Dermis blood vessel endothelial cell (primary cell): Measurements from ENCODE around the gene ACOT12. TPM values are rescaled to one million over a fixed set of nuclear protein-coding genes. Genes with fewer than 3 reads are reported as not detected.
"Not testable (repeated sequence)": the region's sequence is repeated elsewhere in the genome, so short reads cannot be mapped to it uniquely, and the experiment has no call there.

Experiments
- DNase-seq: peaks from one replicate; pipeline ENCODE4 v3.0.0; 2010
- total RNA-seq: library from RNA; depleted of rRNA; stranded (reverse); fragments of >200 nt; gene quantifications from 2 replicates; pipeline ENCODE4 v1.2.3, GENCODE V29; 2014

The ACOT12 gene
- total RNA-seq, 1 donor from 2014 or later = not detected

DNA sequence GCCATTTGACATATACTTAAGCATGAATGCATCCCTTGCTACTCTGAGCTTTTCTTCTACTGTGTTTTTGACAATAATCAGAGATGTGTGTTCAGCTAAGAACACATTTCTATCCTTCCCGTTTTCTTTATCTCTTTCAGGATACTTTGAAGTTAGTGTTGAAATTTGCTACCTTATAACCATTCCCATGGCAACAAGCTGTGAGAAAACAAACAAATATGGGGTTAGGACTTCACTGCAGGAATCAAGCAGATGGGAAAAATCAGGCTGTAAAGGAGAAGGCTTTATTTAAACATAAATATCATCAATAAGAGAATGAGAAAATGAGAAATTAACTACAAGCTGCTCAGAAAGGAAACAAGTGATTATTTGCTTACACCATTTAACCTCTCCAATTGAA, 57.4 kb downstream of the ACOT12 start:
- no peak for DNase-seq

DNA sequence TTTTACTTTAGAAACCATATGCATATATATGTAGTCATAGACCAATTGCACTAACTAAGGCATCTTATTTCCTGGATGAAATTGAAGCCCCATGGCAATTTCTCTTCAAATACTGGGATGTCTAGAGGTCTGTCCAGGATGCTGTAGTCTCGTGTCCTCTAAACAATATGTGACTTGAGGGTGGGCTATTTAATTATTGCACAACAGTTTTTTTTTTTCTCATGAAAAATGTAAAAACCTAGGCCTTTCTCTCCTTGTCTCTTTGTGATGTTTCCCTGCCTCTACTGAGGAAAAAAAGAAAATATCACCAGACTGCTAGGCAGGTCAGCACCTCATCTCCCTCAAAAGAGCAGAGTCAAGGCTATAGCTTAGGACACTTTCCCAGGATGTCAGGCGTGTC, 58.0 kb downstream of the ACOT12 start:
- DNase-seq = no peak

DNA sequence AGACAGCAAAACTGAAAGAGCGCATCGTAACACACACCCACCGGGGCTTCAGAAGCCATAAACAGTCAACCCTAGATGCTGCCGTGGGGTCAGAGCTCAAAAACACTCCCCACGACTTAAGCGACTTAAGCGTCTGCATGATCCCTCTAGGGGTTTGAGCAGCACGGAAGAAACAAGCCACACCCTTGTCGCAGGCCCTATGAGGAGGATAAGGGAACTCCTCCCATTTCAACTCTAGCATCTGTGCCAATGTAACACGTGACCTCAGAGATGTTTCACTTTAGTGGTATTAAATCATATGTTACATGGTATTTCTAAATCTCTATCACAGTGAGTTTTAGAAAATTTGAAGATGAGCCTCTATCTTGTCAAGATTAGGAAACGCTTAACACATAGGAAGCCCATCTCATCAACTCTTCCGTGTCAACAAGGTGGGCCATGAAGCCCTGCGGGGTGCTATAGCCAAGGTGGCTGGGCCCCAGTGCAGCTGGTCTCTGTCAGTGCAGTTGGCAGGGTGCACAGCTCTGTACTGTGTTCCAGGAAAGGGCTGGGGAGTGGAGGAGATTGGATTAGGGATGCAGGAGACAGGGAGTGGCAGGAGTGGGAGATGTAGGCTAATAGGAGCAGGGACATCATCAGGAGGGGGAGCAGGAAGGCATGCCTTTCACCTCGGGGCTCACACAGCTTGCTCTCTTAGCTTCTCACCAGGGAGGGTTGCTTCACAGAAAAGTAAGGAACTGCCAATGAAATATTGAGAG, 59.5 kb downstream of the ACOT12 start:
- no peak for DNase-seq

DNA sequence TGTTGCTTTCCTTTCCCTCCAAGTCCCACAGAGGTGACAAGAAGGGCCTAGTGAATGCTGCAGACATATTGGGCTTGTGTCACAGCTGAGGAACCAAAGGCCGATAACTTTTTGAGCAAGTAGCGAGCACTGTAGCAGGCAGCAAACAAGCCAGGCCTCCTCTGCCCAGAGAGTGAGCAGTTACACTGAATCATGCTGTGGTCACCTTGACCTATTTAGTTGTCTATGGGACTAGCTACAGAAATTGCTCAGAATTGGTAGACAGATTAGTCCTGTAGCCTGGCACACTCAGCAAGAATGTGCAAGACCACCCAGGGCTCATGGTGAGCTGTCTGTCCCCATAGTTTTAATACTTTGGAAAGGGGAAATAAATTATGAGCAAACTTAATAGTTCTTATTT, 67.4 kb downstream of the ACOT12 start:
- DNase-seq = no peak

DNA sequence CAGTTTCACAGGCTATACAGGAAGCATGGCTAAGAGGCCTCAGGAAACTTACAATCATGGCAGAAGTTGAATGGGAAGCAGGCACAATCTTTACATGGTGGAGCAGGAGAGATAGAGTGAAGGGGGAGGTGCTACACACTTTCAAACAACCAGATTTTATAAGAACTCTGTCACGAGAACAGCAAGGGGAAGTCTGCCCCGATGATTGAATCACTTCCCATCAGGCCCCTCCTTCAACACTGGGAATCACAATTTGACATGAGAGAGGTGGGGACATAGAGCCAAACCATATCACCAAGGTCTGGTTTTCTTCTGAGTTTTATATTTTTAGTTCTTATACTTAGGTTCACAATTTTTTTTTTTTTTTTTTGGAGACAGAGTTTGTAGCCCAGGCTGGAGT, 76.4 kb downstream of the ACOT12 start:
- DNase-seq = no peak

DNA sequence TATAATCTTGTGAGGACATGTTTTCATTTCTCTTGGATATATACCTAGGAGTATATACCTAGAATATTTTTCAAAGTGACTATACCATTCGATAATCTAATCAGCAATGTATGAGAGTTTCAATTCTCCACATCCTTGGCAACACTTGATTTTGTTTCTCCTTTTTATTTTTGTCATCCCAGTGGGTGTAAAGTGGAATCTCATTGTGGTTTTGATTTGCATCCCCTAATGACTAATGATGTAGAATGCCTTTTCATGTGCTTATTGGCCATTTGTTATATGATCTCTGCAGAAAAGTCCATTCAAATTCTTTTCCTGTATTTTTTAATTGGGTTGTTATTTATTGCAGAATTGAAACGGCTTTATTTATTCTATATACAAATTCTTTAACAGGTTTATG, 77.4 kb downstream of the ACOT12 start:
- DNase-seq = no peak

DNA sequence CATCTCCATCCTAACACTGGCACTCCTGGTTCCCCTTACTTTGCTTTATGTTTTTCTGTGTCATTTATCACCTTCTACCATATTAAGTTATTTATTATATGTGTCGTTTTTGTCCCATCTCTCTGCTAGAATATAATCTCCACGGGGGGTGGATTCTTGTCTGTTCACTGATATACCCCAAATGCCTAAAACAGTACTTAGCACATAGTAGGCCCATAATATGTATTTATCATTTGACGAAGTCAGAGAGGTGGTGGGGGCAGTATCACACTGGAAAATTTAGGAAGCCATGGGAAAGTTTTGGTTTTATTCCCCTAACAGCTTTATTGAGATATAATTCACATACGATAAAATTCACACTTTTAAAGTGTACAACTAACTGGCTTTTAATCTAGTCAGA, 78.1 kb downstream of the ACOT12 start:
- no peak for DNase-seq

DNA sequence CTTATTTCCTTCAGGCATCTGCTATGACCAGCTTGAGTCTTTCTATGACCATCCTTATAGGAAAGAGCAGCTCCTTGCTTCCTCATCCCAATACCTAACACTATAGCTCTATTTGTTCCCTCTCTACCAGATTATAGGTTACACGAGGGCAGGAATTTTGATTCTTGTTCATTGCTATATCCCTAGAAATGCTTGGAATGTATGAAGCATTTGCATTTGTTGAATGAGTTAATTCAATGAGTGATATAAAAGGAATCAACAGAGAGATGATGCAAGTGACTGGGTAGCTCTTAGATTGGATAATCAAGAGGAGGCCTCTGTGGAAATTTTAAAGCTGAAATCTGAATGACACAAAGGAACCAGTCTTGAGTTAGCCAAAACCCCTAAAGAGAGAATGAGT, 78.6 kb downstream of the ACOT12 start:
- DNase-seq = no peak

DNA sequence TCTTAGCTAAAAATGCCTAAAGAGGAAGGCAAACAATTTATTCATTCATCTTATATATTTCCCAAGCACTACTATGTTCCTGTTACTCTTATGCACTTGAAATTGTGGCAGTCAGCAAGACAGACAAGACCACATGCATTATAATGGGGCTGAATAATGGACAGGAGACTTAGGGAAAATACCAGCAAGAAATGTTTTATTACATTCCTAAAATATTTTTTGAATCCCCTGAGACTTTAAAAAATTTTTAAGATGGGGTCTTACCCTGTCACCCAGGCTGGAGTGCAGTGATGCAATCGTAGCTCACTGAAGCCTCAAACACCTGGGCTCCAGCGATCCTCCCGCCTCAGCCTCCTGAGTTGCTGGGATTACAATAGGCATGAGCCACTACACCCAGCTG, 79.4 kb downstream of the ACOT12 start:
- DNase-seq = no peak

DNA sequence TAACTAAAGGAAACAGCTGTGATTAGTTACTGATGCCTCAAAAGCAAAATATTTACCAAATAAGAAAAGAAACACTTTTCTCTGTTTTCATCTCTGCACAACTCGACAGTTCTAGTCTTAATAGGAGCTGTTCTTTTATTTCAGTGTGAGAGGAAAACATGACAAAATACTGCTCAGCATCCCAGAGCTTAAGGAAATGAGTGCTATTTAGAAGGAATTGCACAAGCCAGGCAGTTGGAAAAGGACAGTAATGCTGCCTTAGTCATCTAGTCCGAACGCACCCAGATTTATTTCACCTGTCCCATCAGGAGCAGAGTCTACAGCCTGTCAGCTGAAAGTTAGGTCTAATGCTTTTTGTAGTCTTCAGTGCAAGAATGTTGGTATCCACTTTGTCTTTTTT, 80.2 kb downstream of the ACOT12 start:
- no peak for DNase-seq

DNA sequence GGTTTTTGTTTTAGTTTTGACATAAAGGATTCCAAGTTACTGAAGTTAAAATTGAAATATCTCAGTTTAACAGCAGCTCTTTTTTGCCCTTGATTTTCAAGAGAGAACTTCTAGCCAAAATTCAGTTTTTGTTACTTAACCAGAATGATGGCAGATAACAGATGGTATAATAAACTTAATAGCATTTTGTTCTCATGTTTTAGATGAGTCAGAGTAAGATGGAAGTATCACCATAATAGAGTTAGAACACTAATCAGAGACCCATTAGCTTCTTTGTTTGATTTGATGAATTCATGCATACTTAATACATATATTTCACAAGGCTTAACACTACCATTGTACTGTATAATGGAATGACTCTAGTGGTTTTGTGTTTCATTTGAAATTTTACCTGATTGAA, 80.7 kb downstream of the ACOT12 start:
- no peak for DNase-seq

DNA sequence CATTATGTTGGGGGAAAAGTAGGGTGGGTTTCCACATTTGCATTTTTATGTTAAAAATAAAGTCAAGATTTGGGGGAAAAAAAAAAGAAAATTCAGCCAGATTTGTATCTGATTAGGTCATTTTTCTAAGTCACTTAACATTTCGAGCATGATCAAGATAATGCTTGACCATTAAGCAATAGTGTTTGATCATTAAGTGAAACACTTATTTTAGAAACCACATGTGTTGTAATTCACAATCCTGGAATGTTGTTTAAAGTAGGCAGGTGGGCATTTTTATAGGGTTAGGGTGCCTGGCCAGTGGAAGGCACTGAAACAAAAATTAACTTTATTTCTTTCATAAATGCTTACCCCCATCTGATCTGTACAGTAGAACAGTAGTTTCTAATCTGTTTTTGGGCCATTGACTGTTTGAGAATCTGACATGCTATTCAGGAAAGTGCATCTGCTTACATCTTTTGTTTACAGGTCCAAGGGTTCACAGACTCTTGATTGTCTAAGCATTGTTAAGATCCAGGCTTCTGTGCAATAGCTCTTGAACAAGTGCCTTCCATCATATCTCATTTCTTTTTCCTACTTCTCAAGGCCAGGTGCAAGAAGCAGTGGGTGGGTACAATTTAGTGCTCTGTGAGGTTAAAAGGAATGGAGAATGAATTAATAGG, 83.4 kb downstream of the ACOT12 start:
- no peak for DNase-seq

DNA sequence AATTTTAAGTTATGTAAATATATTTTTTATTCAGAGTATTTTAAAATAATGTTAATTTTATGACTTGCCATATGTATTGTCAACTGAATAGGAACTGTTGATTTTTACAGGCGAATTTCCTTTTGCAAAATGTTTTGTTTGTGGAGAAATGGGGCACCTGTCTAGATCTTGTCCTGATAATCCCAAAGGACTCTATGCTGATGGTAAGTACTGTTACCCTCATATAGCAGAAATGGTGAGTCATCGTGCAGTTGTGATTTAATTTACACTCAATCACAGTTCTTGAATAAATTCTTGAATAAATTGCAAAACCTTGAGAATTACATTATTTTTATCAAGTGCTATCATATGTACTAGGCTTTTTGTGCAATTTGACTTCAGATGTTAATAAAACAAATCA, 85.1 kb downstream of the ACOT12 start:
- DNase-seq = no peak

DNA sequence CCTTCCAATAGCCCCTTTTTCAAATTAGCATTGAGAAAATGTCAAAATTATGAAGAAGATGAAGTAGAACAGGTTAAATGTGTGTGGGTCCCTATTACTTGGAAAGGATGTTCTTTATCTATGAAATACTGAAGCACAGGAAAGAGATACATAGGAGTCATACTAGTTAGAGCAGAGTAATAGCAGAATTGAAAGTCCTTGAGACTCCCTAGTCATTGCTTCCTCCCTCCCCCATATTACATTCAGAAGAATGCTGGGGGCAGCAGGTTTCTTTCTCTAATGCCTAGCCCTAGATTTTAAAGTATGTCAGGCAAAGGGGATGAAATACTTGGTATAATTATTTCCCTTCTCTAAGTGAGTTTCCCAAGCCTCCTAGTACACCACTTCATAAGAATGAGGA, 88.1 kb downstream of the ACOT12 start:
- no peak for DNase-seq

DNA sequence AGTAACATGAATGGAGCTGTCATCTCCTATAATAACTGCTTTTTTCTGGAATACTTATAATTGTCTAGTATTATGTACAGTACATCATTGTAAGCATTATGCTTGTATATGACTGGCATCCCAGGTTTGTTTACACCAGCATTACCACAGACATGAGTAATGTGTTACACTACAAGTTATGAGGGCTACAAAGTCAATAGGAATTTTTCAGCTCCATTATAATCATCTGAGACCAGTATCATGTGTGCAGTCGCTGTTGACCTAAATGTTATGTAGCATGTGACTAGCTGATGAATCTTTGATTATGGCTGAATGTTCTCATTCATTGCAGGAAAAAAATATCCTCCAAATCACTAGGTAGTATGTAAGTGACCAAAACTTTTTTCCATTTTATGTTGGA, 90.4 kb downstream of the ACOT12 start:
- no peak for DNase-seq

DNA sequence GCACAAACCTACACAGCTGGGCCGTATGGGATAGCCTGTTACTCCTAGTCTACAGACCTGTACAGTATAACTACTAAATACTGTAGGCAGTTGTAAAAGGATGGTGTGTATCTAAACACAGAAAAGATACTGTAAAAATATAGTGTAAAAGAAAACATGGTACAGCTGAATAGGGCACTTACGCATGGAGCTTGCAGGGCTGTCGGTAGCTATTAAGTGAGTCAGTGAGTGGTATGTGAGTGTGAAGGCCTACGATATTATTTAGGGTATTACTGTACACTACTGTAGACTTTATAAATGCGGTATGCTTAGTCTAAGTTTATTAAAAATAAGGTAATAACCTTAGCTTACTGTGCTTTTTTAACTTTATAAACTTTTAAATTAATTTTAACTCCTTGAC, 91.3 kb downstream of the ACOT12 start:
- DNase-seq = no peak

DNA sequence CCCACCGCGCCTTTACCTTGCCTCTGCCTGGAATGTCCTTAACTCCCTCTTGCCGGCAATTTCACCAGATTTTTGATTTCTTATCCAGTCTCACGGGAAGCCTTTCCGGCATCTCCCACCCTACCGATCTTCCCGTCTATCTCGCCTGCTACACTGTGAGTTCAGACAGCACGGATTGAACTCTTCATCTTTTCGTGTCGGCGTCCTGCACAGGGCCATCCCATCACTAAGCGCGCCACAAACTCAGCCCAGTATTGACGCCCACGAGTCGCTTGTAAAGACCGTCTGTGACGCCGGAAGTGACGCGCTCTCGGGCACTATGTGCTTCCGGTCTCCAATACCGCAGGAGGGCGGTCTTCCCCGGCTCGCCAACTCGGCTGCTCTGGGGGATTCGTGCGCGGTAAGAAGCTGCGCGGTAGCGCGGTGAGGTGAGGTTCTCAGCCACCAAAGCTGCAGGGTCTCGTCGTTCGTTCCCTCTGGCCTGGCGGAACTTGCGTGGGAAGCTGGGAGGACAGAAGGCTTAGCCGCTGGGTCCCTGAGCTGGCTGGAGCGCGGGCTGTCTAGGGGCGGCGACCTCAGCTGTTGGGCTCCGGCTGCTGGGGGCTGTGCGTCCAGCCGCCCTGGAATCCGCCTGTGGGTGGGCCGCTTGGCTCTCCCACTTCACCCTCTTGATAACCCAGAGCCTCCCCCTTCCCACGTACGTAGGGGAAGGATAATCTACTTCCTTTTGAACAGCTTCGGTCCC, 92.5 kb downstream of the ACOT12 start, which contains the start of gene ZCCHC9:
Gene ZCCHC9 (plus strand): TSS at position 317 of the 745 bp plus-strand sequence. CDS start 3,171 bp downstream, outside the sequence.
- peak; percentile 98 for DNase-seq

DNA sequence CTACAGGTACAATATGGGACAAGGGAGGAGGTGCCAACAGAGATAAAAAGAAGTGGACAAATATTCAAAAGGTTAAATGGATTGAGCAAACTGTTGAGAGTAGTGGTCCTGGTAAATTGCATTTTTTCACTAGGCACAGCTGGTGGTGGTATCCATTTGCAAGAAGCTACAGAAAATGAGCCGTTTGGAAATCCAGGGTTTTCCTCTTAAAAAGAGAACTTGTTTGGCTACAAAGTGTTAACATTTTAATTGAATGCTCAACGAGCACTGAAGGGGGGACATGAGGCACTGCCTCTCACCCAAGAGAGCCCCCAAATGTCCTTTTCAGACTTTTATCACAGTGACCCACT, 93.0 kb downstream of the ACOT12 start:
- DNase-seq = no peak

DNA sequence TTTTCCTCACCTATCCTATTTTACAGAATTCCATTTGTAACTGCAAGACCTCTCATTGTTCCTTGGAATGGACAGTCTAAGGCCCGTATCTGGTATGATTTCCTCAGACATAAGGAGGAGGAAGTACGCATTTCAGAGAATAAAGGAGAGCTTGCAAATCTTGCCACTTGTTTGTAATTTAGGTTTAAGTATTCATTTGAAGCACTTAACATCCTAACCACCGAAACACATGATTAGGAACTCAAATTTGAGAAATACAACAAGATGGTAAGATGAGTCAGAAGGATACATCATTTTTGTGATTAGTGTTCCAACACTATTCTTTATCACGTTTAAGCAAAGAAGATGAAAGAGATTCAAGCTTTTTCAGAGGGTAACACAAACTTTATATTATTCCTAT, 96.4 kb downstream of the ACOT12 start:
- no peak for DNase-seq

DNA sequence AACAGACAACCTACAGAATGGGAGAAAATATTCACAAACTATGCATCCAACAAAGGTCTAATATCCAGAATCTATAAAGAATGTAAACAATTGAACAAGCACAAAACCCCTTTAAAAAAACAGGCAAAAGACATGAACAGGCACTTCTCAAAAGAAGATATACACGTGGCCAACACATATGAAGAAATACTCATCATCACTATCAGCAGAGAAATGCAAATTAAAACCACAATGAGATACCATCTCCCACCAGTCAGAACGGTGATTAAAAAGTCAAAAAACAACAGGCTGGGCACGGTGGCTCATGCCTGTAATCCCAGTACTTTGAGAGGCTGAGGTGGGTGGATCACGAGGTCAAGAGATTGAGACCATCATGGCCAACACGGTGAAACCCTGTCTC, 99.9 kb downstream of the ACOT12 start:
- not testable (repeated sequence) for DNase-seq

DNA sequence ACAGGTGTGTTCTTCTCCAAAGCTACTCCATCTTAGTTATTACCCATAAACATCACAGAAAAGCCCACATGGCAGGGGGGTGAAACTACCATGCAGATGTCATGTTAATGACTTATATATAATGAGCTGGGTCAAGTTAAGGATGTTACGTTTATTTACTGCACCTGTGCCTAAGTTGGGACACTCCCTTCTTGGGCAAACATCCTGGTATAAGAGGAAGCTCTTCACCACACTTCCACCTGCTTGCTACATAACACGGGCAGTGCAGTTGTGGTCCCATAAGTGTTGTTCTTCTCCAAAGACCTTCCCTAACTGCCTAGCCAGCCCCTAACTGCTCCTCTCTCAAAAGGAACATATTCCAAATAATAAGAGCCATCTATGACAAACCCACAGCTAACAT, 101.8 kb downstream of the ACOT12 start:
- no peak for DNase-seq

DNA sequence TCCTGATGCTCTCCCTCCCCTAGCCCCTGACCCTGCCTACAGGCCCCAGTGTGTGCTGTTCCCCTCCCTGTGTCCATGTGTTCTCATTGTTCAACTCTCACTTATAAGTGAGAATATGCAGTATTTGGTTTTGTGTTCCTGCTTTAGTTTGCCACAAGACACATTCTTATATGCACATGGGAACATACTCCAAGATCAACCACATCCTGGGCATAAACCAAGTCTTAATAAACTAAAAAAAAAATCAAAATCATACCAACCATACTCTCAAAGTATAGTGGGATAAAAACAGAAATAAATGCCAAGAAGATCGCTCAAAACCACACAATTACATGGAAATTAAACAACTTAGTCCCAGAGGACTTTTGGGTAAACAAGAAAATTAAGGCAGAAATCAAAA, 103.8 kb downstream of the ACOT12 start:
- DNase-seq = no peak

DNA sequence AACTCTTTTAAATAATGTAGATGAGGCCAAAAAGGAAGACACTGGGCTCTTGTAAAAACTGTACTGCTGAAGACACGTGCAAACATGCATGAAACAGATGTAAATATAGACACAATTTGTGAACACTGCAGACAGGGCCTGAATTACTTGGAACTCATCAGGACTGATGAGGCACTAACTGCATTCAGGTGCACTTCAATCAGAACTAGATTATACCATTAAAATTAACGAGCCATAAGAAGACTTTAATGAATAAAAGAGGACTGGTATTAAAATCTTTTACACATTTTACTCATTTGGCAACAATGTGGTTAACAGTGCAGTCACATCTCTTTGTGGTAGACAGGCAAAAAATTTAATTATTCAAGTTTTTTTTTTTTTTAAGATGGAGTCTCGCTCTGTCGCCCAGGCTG, 105.9 kb downstream of the ACOT12 start:
- no peak for DNase-seq

DNA sequence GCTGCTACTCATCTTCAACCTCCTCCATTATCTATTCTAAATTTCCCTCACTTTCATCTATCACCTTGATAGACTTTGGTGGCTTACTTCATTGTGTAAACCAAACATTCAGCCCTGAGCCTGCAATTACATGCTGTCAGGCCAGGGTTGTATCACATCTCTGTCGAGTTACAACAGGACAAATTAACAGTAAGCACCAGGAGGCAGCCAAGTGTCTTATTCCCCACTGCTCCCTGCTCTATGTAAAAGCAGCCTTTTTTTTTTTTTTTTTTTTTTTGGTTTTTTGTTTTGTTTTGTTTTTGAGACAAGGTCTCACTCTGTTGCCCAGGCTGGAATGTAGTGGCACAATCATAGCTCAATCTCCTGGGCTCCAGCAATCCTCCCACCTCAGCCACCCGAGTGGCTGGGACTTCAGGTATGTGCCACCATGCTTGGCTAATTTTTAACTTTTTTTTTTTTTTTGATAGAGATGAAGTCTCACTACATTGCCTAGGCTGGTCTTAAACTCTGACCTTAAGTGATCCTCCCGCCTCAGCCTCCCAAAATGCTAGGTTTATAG, 107.8 kb downstream of the ACOT12 start:
- DNase-seq = no peak
